Panc1 (cell line): ENCODE measurements around the gene AP4E1. TPM values are rescaled to one million over a fixed set of nuclear protein-coding genes. Genes with fewer than 3 reads are reported as not detected.

Experiments used
- ATAC-seq: fragments of 200-7000 bp; cut with Tn5 transposase; 2 replicates; pipeline ENCODE4 v1.9.1; 2020; ENCODE audit warnings: mild to moderate bottlenecking, moderate library complexity
- BruUV-seq: library from RNA; stranded (reverse); fragments of 400-500 nt; replicated peaks from 2 replicates; lab custom pipeline; 2021; lab: Mats Ljungman, UMichigan
- CTCF ChIA-PET: fragments of 300-600 bp; sonication (Branson Sonifier 250); formaldehyde crosslinking; loops from one replicate; lab custom pipeline; 2022; ENCODE audit warnings: antibody characterized with exemption; lab: Charles Lee
- POLR2A ChIA-PET: fragments of 300-600 bp; sonication (Branson Sonifier 250); formaldehyde crosslinking; loops from one replicate; lab custom pipeline; 2022; ENCODE audit warnings: antibody characterized with exemption; lab: Charles Lee
- DNase-seq: peaks from one replicate; pipeline ENCODE4 v3.0.0-alpha.2; 2010; ENCODE audit warnings: low read depth, low spot score
- H3K27ac ChIP-seq: 2 replicates; pipeline ENCODE4 v1.5.1; 2011; ENCODE audit warnings: mild to moderate bottlenecking, low read length, inconsistent platforms
- H3K27me3 ChIP-seq: fragments of 200-500 bp; sonication (Bioruptor generic); 2 replicates; pipeline ENCODE4 v1.6.0; 2014; ENCODE audit warnings: low read length, inconsistent platforms; ENCODE audit not compliant: control insufficient read depth, insufficient read depth
- H3K36me3 ChIP-seq: fragments of 200-500 bp; sonication (Bioruptor generic); 2 replicates; pipeline ENCODE4 v1.5.1; 2014; ENCODE audit warnings: inconsistent platforms, mild to moderate bottlenecking, low read length, moderate library complexity; ENCODE audit not compliant: control insufficient read depth, insufficient read depth
- H3K4me1 ChIP-seq: 2 replicates; pipeline ENCODE4 v1.5.1; 2011; ENCODE audit warnings: inconsistent platforms, mild to moderate bottlenecking, low read length, moderate library complexity; ENCODE audit not compliant: control insufficient read depth, insufficient read depth
- H3K4me3 ChIP-seq, 2 experiments: 2 replicates each; pipeline ENCODE4 v1.5.1; 2011 to 2012; ENCODE audit warnings: low read depth in 2 of 2, low read length in 2 of 2, mild to moderate bottlenecking in 2 of 2, inconsistent platforms in 1 of 2, moderate library complexity in 1 of 2
- H3K9me3 ChIP-seq: fragments of 200-500 bp; sonication (Bioruptor generic); 2 replicates; pipeline ENCODE4 v1.5.1; 2014; ENCODE audit warnings: low read depth, mild to moderate bottlenecking, inconsistent platforms, low read length, moderate library complexity; ENCODE audit not compliant: control insufficient read depth, insufficient read depth
- CTCF ChIP-seq: fragments of 450-650 bp; IDR thresholded peaks from 2 replicates; pipeline ENCODE4 v1.5.1; 2017; ENCODE audit warnings: mild to moderate bottlenecking
- POLR2AphosphoS5 ChIP-seq: IDR thresholded peaks from 2 replicates; pipeline ENCODE4 v1.6.1; 2012; ENCODE audit warnings: mild to moderate bottlenecking, low read depth, low read length, moderate library complexity
- REST ChIP-seq, 2 experiments: IDR thresholded peaks; 2 replicates each; pipeline ENCODE4 v1.6.1; 2011 to 2012; ENCODE audit warnings: low read depth in 2 of 2, control low read depth in 1 of 2, low read length in 1 of 2, mild to moderate bottlenecking in 1 of 2, moderate library complexity in 1 of 2; ENCODE audit not compliant: insufficient read depth in 1 of 2
- SIN3A ChIP-seq: IDR thresholded peaks from 2 replicates; pipeline ENCODE4 v1.6.1; 2012; ENCODE audit warnings: low read depth, mild to moderate bottlenecking, low read length, moderate library complexity, borderline replicate concordance; ENCODE audit not compliant: insufficient read depth
- TCF7L2 ChIP-seq: IDR thresholded peaks from 2 replicates; pipeline ENCODE4 v1.6.1; 2011; ENCODE audit warnings: mild to moderate bottlenecking, low read depth, low read length, inconsistent platforms
- in situ Hi-C: cut with HindIII; loops from 2 replicates; pipeline ENCODE4 v1.10.0; 2016; ENCODE audit warnings: low sequenced_read_pairs, low pct_unique_long_range_greater_than_20kb
- intact Hi-C: fragments of 100-400 bp; cut with micrococcal nuclease; formaldehyde crosslinking; loops from one replicate; pipeline ENCODE4 v1.10.0; 2022; ENCODE audit not compliant: unreplicated experiment
- total RNA-seq: library from RNA; stranded (reverse); gene quantifications from one replicate; pipeline ENCODE4 v1.2.1, GENCODE V29; 2021; ENCODE audit not compliant: unreplicated experiment

AP4E1 gene
- total RNA-seq, 1 experiment from 2014 or later, result 13.6 TPM

GRCh38 chr15:50911001-50911400, 2.5 kb downstream of the AP4E1 start:
- intact Hi-C loops (no loop called here), in situ Hi-C loops (no loop called here)
- TF ChIP-seq POLR2AphosphoS5, result no peak
- no peak for TF ChIP-seq CTCF
- H3K27me3 ChIP-seq, result no peaks in the 10 kb centered on the region
- BruUV-seq, result no TSS peak
- no peaks in the 10 kb centered on the region for H3K9me3 ChIP-seq
- DNase-seq, result no peak
- no peak overlapping the region for H3K4me3 ChIP-seq
- H3K27ac ChIP-seq, result no peak overlapping the region
- H3K36me3 ChIP-seq, result peaks cover 14% of the 10 kb centered on the region
- POLR2A ChIA-PET, result no interaction called here
- CTCF ChIA-PET, result no interaction called here
- ATAC-seq, result no peak
- H3K4me1 ChIP-seq, result peaks cover 11% of the 10 kb centered on the region; the same call in 1 of the 2 replicates

GRCh38 chr15:50911621-50912020, 3.1 kb downstream of the AP4E1 start:
- POLR2A ChIA-PET, result no interaction called here
- H3K27me3 ChIP-seq, result no peaks in the 10 kb centered on the region
- in situ Hi-C loops, result no loop called here
- CTCF ChIA-PET, result no interaction called here
- no peak for TF ChIP-seq REST (IDR thresholded peaks at IDR 0.05; ENCODE audit: insufficient read depth in 1 of 2, low read depth in 2 of 2, low read length in 1 of 2)
- no peak for TF ChIP-seq TCF7L2
- no peak for TF ChIP-seq SIN3A
- no peak for TF ChIP-seq POLR2AphosphoS5
- no peak for TF ChIP-seq CTCF
- H3K9me3 ChIP-seq, result no peaks in the 10 kb centered on the region
- no peak for DNase-seq
- H3K36me3 ChIP-seq, result peaks cover 17% of the 10 kb centered on the region
- ATAC-seq, result no peak
- H3K4me1 ChIP-seq, result peaks cover 11% of the 10 kb centered on the region; the same call in 1 of the 2 replicates
- H3K27ac ChIP-seq, result no peak overlapping the region
- intact Hi-C loops, result no loop called here
- no peak overlapping the region for H3K4me3 ChIP-seq
- BruUV-seq, result no TSS peak
